ENCODE measurements around the gene ASB5.
"Not testable (repeated sequence)": the region's sequence is repeated elsewhere in the genome, so short reads cannot be mapped to it uniquely, and the experiment has no call there.

The ASB5 gene

DNA sequence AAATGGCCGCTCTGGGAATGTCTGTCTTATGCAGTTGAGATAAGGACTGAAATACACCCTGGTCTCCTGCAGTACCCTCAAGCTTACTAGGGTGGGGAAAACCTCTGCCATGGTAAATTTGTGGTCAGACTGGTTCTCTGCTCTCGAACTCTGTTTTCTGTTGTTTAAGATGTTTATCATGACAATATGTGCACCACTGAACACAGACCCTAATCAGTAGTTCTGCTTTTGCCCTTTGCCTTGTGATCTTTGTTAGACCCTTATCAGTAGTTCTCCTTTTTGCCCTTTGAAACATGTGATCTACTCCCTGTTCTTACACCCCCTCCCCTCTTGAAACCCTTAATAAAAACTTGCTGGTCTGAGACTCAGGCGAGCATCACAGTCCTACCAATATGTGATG is 56.7 kb downstream of the ASB5 start:
- DNase-seq, result not testable (repeated sequence)

DNA sequence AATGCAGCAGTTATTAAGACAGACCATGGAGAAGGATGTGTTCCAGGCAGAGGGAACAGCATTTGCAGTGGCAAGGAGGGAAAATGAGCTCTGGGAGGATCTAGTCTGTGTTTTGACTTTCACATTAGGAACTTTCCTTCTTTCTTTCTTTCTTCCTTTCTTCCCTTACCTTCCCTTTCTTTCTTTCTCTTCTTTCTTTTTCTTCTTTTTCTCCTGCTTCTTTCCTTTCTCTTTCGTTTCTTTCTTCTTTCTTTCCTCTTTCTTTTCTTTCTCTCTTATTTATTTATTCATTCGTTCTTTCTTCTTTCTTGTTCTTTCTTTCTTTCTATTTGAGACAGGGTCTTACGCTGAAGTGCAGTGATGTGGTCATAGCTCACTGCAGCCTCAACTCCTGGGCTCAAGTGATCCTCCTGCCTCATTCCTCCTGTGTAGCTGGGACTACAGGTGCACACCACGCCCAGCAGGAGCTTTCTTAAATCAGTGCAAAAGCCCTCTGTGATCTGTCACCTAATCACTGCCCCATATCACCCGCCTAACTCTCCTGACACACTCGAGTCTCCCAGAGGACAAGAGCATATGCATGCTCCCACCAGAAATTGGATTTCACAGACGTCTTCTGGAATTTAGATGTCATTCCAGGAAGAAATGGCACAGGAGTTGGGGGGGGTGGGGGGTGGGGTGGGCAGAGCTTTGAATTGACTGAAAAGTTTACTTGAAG is 58.3 kb downstream of the ASB5 start:
- DNase-seq, result no peak

DNA sequence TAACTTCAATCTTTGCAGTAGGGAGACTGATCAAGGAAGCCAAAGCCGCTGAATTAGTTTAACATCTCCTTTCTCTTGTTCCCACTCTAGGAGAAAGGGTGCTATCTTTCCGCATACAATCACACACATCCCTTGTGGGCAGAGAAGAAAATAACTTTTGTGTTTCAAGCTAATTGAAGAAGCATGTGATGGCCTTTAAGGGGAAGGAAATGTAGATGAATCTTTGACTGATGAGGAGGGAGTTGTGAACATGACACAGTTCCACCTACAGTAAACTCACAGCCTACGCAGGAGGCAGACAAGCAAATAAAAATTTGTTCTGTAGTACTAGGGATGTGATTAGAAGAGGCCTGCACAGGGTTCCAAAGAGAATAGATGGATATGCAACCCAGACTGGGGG is 58.9 kb downstream of the ASB5 start:
- no peak for DNase-seq

DNA sequence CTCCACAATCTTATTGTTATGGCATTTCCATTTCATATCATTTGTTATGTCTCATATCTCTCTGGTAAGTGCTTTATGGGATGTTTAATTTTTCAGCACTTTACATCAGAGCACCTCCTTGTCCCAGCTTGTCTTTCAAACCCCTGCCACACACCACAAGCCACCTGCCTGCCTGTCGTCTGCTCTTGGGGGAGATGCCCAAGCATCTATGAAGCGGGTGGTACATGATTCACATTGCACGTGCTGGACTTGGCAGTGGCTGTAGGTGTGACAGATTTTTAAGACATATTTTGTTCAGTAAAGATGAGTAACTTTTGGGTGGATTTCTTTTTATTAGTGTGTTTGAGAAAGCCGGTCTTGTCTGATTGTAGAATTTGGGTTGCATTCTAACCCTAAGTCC is 59.5 kb downstream of the ASB5 start:
- no peak for DNase-seq

DNA sequence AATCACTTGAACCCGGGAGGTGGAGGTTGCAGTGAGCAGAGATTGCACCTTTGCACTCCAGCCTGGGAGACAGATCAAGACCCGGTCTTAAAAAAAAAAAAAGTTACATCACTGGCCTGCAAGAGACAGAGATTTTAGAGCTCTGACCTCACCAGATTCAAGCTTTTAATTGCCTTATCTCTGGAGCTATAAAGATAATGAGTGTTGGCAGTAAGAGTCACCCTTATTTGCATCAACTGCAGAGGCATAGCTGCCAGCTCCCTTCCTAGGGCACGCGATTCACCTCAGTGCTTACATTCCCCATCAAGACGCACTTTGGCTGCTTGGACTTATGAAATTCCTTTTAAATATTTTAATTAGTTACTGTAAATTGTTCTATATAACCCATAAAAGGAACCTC is 61.2 kb downstream of the ASB5 start:
- DNase-seq, result no peak

DNA sequence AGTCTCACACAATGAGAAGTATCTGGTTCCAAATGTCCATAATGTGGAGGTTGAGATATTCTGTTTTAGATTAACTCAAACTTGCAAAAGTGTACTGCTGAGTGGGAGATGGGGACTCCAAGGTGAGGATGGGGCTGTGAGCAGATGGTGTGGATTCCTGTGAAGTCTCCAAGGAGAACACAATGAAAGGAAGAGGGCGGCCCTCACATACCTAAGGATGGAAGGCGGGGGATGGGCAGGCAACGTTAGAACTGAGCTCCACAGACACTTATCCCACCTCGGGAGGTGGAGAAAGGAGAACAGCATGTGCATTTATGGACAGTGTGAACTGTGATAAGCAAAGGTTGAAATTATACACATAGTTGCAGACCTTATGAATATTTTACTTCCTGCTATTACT is 63.7 kb downstream of the ASB5 start:
- DNase-seq, result no peak

DNA sequence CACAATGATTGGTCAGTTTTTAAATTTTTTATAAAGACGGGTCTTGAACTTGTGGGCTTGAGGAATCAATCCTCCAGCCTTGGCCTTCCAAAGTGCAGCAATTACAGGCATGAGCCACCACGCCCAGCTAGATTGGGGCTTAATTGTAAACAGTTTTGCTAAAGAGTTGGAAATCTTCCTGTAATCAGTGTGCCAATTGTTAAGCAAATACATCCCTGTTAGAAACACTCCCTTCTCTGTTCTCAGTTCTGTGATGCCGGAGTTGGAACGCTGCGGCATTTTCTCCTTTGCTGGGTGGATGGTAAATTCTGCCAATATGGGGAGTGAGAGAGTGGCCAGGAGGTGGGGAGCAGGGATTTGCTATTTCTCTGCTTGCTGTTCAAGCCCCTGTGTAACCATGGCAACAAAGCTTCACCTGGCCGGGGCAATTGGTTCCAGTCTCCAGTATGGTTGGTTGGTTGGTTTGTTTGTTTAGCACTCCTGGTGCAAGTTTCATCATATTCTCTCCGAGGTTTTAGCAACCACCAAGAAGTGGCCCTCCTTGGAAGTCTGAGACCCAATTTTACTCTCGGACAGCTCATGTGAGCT is 70.6 kb downstream of the ASB5 start:
- DNase-seq, result peak; percentile 78

DNA sequence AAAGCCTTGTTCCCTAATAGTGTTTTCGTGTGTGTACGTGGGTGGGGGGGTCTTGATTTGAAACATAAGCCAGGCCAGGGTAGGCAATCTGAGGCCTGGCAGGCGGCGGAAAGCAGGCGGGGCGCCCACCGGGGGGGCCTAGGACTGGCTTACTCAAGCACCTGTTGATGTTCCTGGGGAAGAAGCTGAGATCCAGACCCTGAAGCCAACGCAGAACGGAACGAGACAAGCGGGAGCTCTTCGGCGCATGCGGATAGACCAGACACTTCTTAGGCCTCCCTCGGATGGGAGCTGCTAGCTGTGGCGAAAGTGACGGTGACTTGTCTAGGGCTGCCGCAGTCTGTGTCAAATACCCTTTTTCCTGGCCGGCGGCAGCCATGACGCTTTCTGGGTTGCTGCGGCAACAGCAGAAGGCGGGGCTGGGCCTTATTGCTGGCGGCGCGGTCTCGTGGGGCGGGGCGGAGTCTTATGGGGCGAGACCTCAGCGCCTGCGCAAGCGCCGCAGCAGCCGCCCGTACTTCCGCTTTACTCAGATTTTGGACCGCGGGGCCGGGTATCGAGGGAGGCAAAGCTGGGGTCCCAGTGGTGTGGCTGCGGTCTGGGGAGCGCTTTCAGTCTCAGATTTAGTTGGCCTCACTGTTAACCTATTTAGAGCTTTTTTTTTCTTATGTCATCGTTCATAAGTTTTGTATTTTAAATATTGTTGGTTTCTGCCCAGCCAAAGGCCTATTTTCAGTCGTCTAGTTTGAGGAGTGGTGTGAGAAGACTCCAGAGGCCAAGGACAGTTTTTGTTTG is 73.6 kb downstream of the ASB5 start, which contains the start of gene SPATA4:
TSS of gene SPATA4 (minus strand) at position 402 of the 795 bp plus-strand sequence. CDS start at position 379, 23 bp downstream.
- DNase-seq, result peak; percentile 94

DNA sequence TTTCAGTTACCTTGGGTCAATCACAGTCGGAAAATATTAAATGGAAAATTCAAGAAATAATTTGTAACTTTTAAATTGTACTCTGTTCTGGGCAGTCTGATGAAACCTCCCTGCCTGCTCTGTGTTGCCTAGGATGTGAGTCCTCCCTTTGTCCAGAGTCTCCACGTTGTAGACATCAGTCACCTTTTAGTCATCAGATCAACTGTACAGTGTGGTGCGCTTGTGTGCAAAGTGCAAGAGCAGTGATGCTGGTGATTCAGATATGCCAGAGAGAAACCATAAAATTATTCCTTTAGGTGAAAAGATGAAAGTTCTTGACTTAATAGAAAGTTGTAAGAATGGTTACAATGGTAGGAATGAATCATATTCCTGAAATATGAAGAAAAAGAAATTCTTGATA is 75.1 kb downstream of the ASB5 start:
- no peak for DNase-seq

DNA sequence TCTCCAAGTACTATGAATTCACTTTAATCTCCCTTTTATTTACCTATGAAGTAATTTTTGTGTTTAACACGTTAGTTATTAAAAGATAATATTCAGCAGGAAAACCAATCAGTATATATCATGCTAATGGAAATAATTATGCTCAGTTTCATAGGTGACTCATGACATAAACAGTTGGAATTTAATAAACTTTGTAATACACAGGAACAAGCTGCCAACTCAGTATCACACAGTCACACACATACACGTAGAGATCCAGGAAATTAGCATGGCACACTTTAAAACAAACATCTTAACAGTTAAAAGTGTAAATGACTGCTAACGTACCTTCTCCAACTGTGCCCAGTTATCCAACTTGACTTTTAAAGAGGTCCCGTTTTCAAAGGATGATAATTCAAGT is 75.9 kb downstream of the ASB5 start:
- no peak for DNase-seq

DNA sequence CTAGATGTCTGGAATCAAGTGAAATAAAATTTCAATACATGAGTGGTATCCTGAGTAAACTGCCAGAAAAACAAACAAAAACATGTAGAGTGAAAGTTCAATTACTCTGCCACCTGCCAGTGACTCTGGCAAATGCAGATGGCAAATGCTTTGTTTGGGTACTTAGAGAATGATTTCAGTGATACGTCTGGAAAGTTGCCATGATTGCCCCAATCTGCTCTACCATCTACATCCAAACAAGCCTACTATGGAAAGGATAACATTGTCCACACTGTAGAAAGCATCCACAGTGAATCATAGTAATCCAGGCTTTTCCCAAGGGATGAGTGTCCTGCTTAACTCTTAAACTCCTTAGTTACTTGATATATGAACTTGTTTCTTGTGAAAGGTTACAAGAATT is 77.0 kb downstream of the ASB5 start:
- peak; percentile 74 for DNase-seq

DNA sequence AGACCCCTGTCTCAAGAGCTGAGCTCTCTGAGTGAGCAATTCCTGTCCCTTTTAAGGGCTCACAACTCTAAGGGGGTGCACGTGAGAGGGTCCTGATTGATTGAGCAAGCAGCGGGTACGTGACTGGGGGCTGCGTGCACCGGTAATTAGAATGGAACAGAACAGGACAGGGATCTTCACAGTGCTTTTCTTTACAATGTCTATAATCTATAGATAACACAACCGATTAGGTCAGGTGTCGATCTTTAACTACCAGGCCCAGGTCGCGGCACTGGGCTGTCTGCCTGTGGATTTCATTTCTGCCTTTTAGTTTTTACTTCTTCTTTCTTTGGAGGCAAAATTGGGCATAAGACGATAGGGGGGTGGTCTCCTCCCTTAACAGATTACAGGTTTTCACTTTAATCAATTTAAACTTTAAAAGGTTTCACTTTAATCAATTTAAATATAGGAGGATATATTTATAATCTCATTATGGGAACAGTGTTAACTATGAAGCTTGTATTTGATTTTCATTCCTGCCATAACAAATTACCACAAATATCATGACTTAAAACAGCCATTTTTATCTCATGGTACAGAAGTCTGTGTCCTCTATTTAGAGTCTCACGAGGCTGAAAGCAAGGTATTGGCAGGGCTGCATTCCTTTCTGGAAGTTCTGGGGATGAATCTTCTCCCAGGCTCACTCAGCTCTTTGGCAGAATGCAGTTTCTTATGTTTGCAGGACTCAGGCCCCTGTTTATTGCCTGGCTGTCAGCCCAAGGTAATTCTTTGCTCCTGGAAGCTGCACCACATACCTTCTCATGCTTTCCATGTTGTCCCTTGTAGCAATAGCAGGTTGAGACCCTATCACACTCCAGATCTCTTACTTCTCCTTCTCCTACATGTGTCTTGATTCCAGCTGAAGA is 78.9 kb downstream of the ASB5 start:
- DNase-seq, result no peak

DNA sequence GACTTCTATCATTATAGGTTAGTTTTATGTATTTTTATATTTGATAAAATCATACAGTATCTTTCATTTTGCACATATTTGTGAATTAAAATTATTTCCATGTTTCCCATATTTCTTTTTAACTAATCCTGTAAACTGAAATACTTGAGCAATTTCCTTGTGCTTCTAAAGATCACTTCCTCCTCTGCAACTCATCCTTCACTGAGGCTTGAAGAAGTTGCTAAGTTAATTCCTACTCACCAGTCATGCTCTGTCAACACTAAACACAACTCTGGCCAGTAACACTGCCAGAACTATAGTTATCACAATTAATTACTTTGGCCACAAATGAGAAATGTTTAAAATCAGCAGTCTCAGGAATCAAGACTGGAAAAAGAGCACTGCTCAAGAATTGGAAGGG is 80.4 kb downstream of the ASB5 start:
- DNase-seq, result no peak

DNA sequence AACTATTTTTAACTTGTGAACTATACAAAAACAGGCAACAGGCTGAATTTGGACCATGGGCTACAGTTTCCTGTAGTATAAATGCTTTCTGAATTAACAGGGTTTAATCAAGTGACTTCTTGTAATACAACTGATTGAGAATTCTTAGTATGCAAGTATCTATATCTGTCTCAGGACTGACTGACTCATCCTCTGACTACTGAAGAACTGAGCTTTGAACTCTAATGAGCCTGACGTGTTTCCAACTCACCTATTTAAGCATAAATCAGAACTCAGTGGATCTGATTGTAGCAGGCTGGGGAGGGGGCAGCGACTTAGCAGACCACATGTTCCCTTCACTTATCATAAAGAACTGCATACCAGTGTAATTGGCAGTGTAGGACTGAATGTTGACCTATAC is 81.4 kb downstream of the ASB5 start:
- no peak for DNase-seq

DNA sequence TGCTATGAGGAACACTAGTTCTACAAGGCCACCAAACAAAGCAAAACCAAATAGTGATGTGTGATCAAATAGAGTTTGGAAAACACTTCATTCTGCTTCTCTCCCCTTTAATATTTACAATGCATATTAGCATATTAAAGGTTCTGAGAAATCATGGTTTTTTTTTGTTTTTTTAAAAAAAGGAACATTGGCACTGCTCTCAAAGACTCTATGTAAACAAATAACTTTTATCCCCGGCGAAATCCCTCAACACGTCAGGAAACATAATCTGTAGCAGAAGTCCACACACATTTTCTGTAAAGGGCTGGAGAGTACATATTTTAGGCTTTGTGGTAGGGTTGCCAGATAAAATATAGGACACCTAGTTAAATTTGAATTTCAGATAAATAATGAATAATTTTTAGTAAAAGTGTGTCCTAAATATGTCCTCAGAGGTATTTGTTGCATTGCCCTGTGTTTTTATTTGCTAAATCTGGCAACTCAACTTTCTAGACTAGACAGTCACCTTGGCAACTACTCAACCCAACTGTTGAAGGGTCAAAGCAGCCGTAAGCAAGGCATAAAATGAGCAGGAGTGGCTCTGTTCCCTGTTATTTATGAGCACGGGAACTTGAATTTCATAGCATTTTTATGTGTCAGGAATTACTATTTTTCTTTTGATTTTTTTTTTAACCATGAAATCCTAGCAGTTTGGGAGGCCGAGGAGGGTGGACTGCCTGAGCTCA is 82.2 kb downstream of the ASB5 start:
- DNase-seq, result no peak

DNA sequence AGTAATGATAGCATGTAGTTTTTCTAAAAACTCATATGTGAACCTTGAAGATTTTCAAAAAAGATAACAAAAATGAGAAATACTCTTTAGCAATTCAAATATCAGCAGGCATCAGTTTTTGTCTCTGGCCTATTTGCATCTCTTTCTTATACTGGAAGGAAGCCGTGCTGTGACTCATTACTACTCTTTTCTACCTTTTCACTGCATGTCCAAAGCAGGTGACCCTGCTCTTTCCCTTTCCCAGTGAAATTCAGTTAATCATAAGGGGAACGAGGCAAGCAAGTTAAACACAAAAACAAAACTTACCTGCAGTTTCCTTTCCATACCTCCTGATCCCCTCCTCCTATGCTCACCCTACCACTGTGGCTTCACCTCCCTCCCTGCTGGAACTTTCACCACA is 83.0 kb downstream of the ASB5 start:
- DNase-seq, result no peak

DNA sequence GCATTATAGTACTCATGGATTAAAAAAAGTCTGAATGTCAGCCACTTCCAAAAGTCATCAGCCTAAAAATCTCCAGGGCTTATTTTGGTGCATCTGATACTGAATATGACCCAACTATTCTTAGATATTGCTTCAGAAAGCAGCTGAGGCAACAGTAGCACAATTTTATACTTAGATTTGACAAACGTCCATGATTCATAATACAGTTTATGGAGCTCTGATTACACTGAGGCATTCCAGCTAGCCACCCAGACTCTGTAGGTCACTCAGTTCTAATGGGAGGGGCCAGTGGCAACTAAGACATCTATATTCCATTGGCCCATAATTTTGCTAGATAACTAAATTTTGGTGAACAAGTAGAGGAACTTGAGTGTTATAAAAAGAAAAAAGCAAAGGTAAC is 84.0 kb downstream of the ASB5 start:
- DNase-seq, result no peak

Measured in COR-L47 (cell line).